Ishikawa (cell line): ENCODE results near the gene ZNF674.

Experiments used
- CEBPB ChIP-seq: IDR thresholded peaks from 2 replicates; pipeline ENCODE4 v1.6.1; 2012
- CREB1 ChIP-seq: IDR thresholded peaks from 2 replicates; pipeline ENCODE4 v1.6.1; 2012; ENCODE audit warnings: low read depth
- EGR1 ChIP-seq: IDR thresholded peaks from 2 replicates; pipeline ENCODE4 v1.6.1; 2012
- EP300 ChIP-seq: IDR thresholded peaks from 2 replicates; pipeline ENCODE4 v1.6.1; 2012; ENCODE audit warnings: borderline replicate concordance
- FOXM1 ChIP-seq: IDR thresholded peaks from 2 replicates; pipeline ENCODE4 v1.6.1; 2012; ENCODE audit warnings: low read depth, borderline replicate concordance
- NFIC ChIP-seq: IDR thresholded peaks from 2 replicates; pipeline ENCODE4 v1.6.1; 2012
- RAD21 ChIP-seq: IDR thresholded peaks from 2 replicates; pipeline ENCODE4 v1.6.1; 2012; ENCODE audit warnings: low read depth
- TAF1 ChIP-seq: IDR thresholded peaks from 2 replicates; pipeline ENCODE4 v1.6.1; 2012; ENCODE audit warnings: low read depth, mild to moderate bottlenecking
- TCF12 ChIP-seq: IDR thresholded peaks from 2 replicates; pipeline ENCODE4 v1.6.1; 2012; ENCODE audit warnings: low read depth
- TEAD4 ChIP-seq: IDR thresholded peaks from 2 replicates; pipeline ENCODE4 v1.6.1; 2012
- YY1 ChIP-seq: IDR thresholded peaks from 2 replicates; pipeline ENCODE4 v1.6.1; 2012; ENCODE audit warnings: low read depth
- ZBTB7A ChIP-seq: IDR thresholded peaks from 2 replicates; pipeline ENCODE4 v1.6.1; 2012; ENCODE audit warnings: low read depth
- TF ChIP-seq, protein P1 (sequence below): IDR thresholded peaks from 2 replicates; pipeline ENCODE4 v1.6.1; 2012
- TF ChIP-seq, protein P2 (sequence below): IDR thresholded peaks from 2 replicates; pipeline ENCODE4 v1.6.1; 2012
- TF ChIP-seq, protein P3 (sequence below): IDR thresholded peaks from 2 replicates; pipeline ENCODE4 v1.6.1; 2012; ENCODE audit warnings: low read depth, mild to moderate bottlenecking

The ZNF674 gene

DNA sequence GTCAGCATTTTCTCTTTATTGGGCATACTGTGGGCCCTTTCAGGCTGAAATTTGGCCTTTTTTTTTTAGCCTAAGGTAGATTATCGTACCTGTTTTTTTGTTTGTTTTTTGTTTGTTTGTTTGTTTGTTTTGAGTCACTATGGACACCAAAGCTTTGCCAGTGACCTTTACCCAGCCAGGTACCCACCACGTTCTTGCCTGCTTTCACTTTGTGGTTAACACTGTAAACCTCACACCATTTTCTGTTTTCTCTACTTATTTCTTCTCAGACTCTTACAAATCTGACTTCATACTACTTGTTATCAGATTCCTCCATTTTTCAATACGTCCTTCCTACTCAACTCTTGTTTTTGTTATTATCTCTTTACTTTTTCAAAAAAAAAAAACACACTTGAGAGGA is 81.5 kb downstream of the ZNF674 start:
- no peak for TF ChIP-seq EGR1
- no peak for TF ChIP-seq CEBPB
- TF ChIP-seq, protein P1, sequence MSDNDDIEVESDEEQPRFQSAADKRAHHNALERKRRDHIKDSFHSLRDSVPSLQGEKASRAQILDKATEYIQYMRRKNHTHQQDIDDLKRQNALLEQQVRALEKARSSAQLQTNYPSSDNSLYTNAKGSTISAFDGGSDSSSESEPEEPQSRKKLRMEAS, result no peak
- no peak for TF ChIP-seq NFIC
- TF ChIP-seq, protein P2, sequence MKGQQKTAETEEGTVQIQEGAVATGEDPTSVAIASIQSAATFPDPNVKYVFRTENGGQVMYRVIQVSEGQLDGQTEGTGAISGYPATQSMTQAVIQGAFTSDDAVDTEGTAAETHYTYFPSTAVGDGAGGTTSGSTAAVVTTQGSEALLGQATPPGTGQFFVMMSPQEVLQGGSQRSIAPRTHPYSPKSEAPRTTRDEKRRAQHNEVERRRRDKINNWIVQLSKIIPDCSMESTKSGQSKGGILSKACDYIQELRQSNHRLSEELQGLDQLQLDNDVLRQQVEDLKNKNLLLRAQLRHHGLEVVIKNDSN, result no peak
- no peak for TF ChIP-seq CREB1
- no peak for TF ChIP-seq EP300
- no peak for TF ChIP-seq RAD21
- TF ChIP-seq FOXM1, result no peak

DNA sequence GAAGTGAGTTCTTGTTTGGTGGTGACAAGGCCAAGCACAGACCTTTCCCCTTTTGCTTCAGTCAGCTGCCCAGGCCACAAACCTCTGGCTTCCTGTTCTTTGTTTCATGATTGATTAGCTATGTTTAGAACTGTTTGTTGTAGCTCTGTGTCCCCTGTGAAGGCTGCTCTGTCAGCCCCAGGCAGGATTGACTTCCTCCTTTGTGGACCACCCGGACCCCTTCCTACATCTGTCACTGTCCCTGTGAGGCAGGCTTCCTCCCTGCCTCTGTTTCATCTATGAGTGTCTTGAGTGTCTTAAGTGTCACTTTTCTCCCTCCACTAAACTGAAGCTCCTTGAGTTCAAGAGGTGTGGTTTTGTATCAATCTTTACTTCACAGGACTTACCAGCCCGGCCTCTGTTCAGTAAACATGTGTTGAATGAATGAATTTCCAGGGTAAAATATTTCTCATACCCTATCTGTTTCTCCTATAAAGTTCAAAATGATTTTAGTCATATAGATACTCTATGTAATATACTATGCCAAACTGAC is 83.5 kb downstream of the ZNF674 start:
- TF ChIP-seq EP300, result no peak
- TF ChIP-seq, protein P1, result no peak

DNA sequence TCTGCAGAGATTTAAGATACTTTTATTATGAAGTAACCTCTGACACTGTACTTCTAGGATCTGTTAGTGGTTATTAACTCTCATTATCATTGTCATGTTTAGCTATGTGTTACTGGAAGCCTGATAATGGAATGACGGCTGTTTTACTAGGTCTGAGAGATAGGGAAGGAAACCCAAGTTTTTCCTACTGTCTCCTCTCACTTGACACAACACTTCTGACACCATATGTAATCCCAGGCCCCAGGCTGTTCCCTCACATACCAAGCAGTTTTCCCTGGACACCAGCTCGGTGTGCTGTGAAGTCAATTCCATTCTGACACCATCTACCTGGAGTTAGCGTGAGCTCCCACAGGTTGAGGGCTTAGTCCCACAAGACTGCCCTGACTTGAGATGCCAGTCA is 85.6 kb downstream of the ZNF674 start:
- TF ChIP-seq TEAD4 (no peak), ZBTB7A (no peak), CREB1 (no peak), FOXM1 (no peak), TAF1 (no peak), EP300 (no peak), CEBPB (no peak), YY1 (no peak), TCF12 (no peak)
- TF ChIP-seq, protein P3, sequence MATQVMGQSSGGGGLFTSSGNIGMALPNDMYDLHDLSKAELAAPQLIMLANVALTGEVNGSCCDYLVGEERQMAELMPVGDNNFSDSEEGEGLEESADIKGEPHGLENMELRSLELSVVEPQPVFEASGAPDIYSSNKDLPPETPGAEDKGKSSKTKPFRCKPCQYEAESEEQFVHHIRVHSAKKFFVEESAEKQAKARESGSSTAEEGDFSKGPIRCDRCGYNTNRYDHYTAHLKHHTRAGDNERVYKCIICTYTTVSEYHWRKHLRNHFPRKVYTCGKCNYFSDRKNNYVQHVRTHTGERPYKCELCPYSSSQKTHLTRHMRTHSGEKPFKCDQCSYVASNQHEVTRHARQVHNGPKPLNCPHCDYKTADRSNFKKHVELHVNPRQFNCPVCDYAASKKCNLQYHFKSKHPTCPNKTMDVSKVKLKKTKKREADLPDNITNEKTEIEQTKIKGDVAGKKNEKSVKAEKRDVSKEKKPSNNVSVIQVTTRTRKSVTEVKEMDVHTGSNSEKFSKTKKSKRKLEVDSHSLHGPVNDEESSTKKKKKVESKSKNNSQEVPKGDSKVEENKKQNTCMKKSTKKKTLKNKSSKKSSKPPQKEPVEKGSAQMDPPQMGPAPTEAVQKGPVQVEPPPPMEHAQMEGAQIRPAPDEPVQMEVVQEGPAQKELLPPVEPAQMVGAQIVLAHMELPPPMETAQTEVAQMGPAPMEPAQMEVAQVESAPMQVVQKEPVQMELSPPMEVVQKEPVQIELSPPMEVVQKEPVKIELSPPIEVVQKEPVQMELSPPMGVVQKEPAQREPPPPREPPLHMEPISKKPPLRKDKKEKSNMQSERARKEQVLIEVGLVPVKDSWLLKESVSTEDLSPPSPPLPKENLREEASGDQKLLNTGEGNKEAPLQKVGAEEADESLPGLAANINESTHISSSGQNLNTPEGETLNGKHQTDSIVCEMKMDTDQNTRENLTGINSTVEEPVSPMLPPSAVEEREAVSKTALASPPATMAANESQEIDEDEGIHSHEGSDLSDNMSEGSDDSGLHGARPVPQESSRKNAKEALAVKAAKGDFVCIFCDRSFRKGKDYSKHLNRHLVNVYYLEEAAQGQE, result no peak
- TF ChIP-seq, protein P1, result no peak

DNA sequence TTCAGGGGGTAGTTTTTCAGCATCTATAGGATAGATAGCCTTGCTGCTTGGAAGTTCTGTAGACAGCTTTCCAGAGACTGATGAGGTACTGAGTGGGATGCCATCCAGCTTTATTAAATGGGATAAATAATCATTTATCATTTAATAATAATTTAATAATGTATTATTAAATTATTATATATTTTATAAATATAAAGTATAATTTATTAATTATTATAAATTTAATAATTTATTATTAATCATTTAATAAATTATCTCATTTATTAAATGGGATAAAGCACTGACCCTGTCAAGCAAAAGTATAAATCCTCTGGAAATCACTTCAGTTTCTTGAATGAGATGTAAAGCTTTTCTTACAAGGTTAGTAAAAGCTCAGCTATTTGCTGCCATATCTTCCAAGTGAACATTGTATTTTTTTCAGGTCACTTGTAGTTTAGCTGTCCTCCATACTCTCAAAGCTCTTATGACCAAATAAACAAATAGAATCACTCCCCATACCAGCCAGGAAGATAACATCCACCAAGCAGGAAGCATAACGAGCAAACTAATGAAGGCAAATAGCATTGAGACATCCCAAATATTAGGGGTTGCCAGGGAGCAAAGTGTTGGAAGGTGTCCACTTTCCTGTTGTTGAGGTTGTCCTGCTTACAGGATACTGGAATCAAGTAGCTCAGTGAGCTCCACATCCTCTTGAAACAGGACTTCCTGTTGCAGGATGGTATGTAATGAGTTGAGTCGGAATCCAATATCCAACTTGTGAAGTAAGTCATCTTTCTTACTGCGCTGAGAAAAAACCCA is 88.9 kb downstream of the ZNF674 start:
- TF ChIP-seq RAD21, result no peak
- TF ChIP-seq YY1, result no peak
- TF ChIP-seq, protein P3, result no peak
- TF ChIP-seq, protein P1, result no peak
- no peak for TF ChIP-seq TCF12
- TF ChIP-seq EGR1, result no peak
- TF ChIP-seq ZBTB7A, result no peak
- no peak for TF ChIP-seq CEBPB
- no peak for TF ChIP-seq EP300
- TF ChIP-seq, protein P2, result no peak
- no peak for TF ChIP-seq TEAD4
- no peak for TF ChIP-seq NFIC
- TF ChIP-seq FOXM1, result no peak
- no peak for TF ChIP-seq CREB1
